NB4 (cell line): ENCODE results near the gene BCL11A.

Source experiments
- DNase-seq: peaks from one replicate; pipeline ENCODE4 v3.0.0; 2010; ENCODE audit warnings: low read depth
- H3K4me3 ChIP-seq: one replicate; pipeline ENCODE4 v1.5.1; 2011; ENCODE audit warnings: mild to moderate bottlenecking, low read depth, low read length, moderate library complexity
- CTCF ChIP-seq: IDR thresholded peaks from one replicate; pipeline ENCODE4 v1.5.1; 2012; ENCODE audit warnings: low read depth, low read length
- MAX ChIP-seq: IDR thresholded peaks from 2 replicates; pipeline ENCODE4 v1.6.1; 2011; ENCODE audit warnings: low read depth, low read length
- MYC ChIP-seq: IDR thresholded peaks from 2 replicates; pipeline ENCODE4 v1.6.1; 2011; ENCODE audit warnings: low read depth, low read length
- POLR2A ChIP-seq: IDR thresholded peaks from 2 replicates; pipeline ENCODE4 v1.6.1; 2011; ENCODE audit warnings: mild to moderate bottlenecking; ENCODE audit not compliant: insufficient read length; ENCODE audit errors: extremely low read depth

Gene BCL11A

GRCh38 chr2:60595953-60596352, 42.5 kb upstream of the BCL11A start:
- H3K4me3 ChIP-seq, result no peak overlapping the region
- TF ChIP-seq POLR2A, result no peak
- no peak for TF ChIP-seq CTCF
- no peak for TF ChIP-seq MAX
- TF ChIP-seq MYC, result no peak
- no peak for DNase-seq

GRCh38 chr2:60589104-60589503, 35.6 kb upstream of the BCL11A start:
- TF ChIP-seq MYC (no peak), POLR2A (no peak), MAX (no peak), CTCF (no peak)
- peak; percentile 16 for DNase-seq

DNA sequence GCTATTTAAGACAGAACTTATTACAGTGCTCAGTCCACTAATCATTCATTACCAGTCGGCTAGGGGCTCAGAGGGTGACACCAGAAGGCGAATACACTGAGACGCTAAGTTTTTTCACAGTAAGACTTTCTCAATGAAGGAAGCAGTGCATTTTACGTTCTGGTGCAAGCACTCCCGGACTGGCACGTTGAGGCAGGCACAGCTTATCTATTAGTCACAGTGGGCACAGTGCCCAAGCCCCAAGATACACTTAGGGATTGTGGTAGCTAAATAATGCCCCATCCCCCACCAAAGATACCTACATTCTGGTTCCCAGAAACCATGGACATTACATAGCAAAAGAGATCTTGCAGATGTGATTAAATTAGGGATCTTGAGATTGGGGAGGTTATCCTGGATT, 32.6 kb upstream of the BCL11A start:
- H3K4me3 ChIP-seq, result no peak overlapping the region
- no peak for TF ChIP-seq MYC
- no peak for TF ChIP-seq CTCF
- TF ChIP-seq POLR2A, result no peak
- TF ChIP-seq MAX, result no peak
- DNase-seq, result no peak

More at GRCh38 chr2:60589104-60589503, 35.6 kb upstream of the BCL11A start:
- no peak overlapping the region for H3K4me3 ChIP-seq

GRCh38 chr2:60585276-60585675, 31.8 kb upstream of the BCL11A start:
- TF ChIP-seq POLR2A, result no peak
- TF ChIP-seq CTCF, result no peak
- no peak for TF ChIP-seq MYC
- TF ChIP-seq MAX, result no peak
- no peak overlapping the region for H3K4me3 ChIP-seq
- no peak for DNase-seq

GRCh38 chr2:60583604-60584003, 30.1 kb upstream of the BCL11A start:
- no peak for DNase-seq
- no peak for TF ChIP-seq CTCF
- no peak for TF ChIP-seq MAX
- TF ChIP-seq POLR2A, result no peak
- no peak overlapping the region for H3K4me3 ChIP-seq
